Loucy (cell line): ENCODE measurements around the gene NCOA5.

Experiments used
- H2AFZ ChIP-seq: fragments of 200-600 bp; sonication (generic); 2 replicates; pipeline ENCODE4 v1.6.0; 2016; ENCODE audit warnings: antibody characterized with exemption, mild to moderate bottlenecking, low read length, moderate library complexity
- H3F3A ChIP-seq: fragments of 200-600 bp; 2 replicates; pipeline ENCODE4 v1.6.0; 2016; ENCODE audit warnings: antibody characterized with exemption, low read depth, mild to moderate bottlenecking
- H3K27me3 ChIP-seq: fragments of 200-600 bp; sonication (generic); 2 replicates; pipeline ENCODE4 v1.6.1; 2014; ENCODE audit warnings: low read length, mild to moderate bottlenecking; ENCODE audit not compliant: insufficient read depth, poor library complexity, severe bottlenecking
- H3K36me3 ChIP-seq: fragments of 200-600 bp; sonication (generic); 2 replicates; pipeline ENCODE4 v1.6.1; 2016; ENCODE audit warnings: low read length; ENCODE audit not compliant: insufficient read depth
- H3K4me1 ChIP-seq: fragments of 200-600 bp; sonication (generic); 2 replicates; pipeline ENCODE4 v1.5.1; 2014; ENCODE audit warnings: low read length, mild to moderate bottlenecking; ENCODE audit not compliant: insufficient read depth, poor library complexity, severe bottlenecking
- H3K4me2 ChIP-seq: fragments of 200-600 bp; sonication (generic); 2 replicates; pipeline ENCODE4 v1.6.0; 2014; ENCODE audit warnings: antibody characterized with exemption, low read length, low read depth, mild to moderate bottlenecking; ENCODE audit not compliant: poor library complexity, severe bottlenecking
- H3K4me3 ChIP-seq: fragments of 200-600 bp; sonication (generic); 2 replicates; pipeline ENCODE4 v1.5.1; 2014; ENCODE audit warnings: low read length, mild to moderate bottlenecking, mixed read lengths; ENCODE audit not compliant: poor library complexity, severe bottlenecking
- H3K79me2 ChIP-seq: fragments of 200-600 bp; sonication (generic); 2 replicates; pipeline ENCODE4 v1.6.1; 2014; ENCODE audit warnings: low read length; ENCODE audit not compliant: insufficient read depth
- H3K9ac ChIP-seq: fragments of 200-600 bp; sonication (generic); 2 replicates; pipeline ENCODE4 v1.6.0; 2014; ENCODE audit warnings: mild to moderate bottlenecking, low read depth, low read length, moderate library complexity; ENCODE audit not compliant: poor library complexity, severe bottlenecking
- H3K9me2 ChIP-seq: fragments of 200-600 bp; sonication (generic); replicated peaks from 2 replicates; pipeline ENCODE4 v1.6.1; 2016; ENCODE audit warnings: low read depth, low read length, mixed read lengths
- H3K9me3 ChIP-seq: fragments of 200-600 bp; sonication (generic); 2 replicates; pipeline ENCODE4 v1.6.1; 2014; ENCODE audit warnings: mild to moderate bottlenecking, antibody characterized with exemption, low read length, low read depth; ENCODE audit not compliant: insufficient read depth
- H4K20me1 ChIP-seq: fragments of 200-600 bp; sonication (generic); 2 replicates; pipeline ENCODE4 v1.6.0; 2014; ENCODE audit warnings: antibody characterized with exemption, low read length, mild to moderate bottlenecking; ENCODE audit not compliant: insufficient read depth, poor library complexity, severe bottlenecking
- CTCF ChIP-seq: fragments of 200-600 bp; sonication (generic); conservative IDR thresholded peaks from 2 replicates; pipeline ENCODE4 v1.5.1; 2014; ENCODE audit warnings: mild to moderate bottlenecking, antibody characterized with exemption, low read length
- EZH2phosphoT487 ChIP-seq: fragments of 200-600 bp; IDR thresholded peaks from 2 replicates; pipeline ENCODE4 v1.6.1; 2018; ENCODE audit warnings: antibody characterized with exemption, mild to moderate bottlenecking, moderate library complexity, borderline replicate concordance

Gene NCOA5

GRCh38 chr20:46076806-46077205, 13.0 kb downstream of the NCOA5 start:
- H3K9me2 ChIP-seq: no peaks in the 10 kb centered on the region
- H3K4me3 ChIP-seq: no peak overlapping the region
- no peaks in the 10 kb centered on the region for H3K9me3 ChIP-seq
- H3K36me3 ChIP-seq: peaks cover 52% of the 10 kb centered on the region; the same call in 1 of the 2 replicates
- no peak overlapping the region for H3K4me2 ChIP-seq
- H3F3A ChIP-seq: no peaks in the 10 kb centered on the region
- H3K4me1 ChIP-seq: peaks cover 4% of the 10 kb centered on the region
- no peak for TF ChIP-seq EZH2phosphoT487
- TF ChIP-seq CTCF: no peak
- H2AFZ ChIP-seq: no peak overlapping the region
- H3K9ac ChIP-seq: no peak overlapping the region
- peaks cover 55% of the 10 kb centered on the region for H4K20me1 ChIP-seq
- H3K79me2 ChIP-seq: peaks cover 42% of the 10 kb centered on the region
- no peaks in the 10 kb centered on the region for H3K27me3 ChIP-seq

- Histone ChIP-seq H3F3A (no peaks in the 10 kb centered on the region), H3K27me3 (no peaks in the 10 kb centered on the region), H3K4me3 (no peak overlapping the region), H3K4me2 (no peak overlapping the region), H3K9ac (no peak overlapping the region), H4K20me1 (peaks cover 33% of the 10 kb centered on the region), H3K79me2 (peaks cover 16% of the 10 kb centered on the region; the same call in 1 of the 2 replicates), H3K9me3 (no peaks in the 10 kb centered on the region), H3K9me2 (no peaks in the 10 kb centered on the region), H3K4me1 (no peaks in the 10 kb centered on the region), H3K36me3 (peaks cover 60% of the 10 kb centered on the region; the same call in 1 of the 2 replicates), H2AFZ (no peak overlapping the region)
- TF ChIP-seq CTCF: no peak
- TF ChIP-seq EZH2phosphoT487: no peak
Measured at GRCh38 chr20:46074006-46074405, 15.8 kb downstream of the NCOA5 start.

- Histone ChIP-seq H3K4me1 (no peaks in the 10 kb centered on the region), H3K4me3 (no peak overlapping the region), H3K9ac (no peak overlapping the region), H3K9me2 (no peaks in the 10 kb centered on the region), H3F3A (no peaks in the 10 kb centered on the region), H3K79me2 (peaks cover 10% of the 10 kb centered on the region; the same call in 1 of the 2 replicates), H3K36me3 (peaks cover 59% of the 10 kb centered on the region), H3K9me3 (no peaks in the 10 kb centered on the region), H3K27me3 (no peaks in the 10 kb centered on the region), H2AFZ (no peak overlapping the region), H3K4me2 (no peak overlapping the region), H4K20me1 (peaks cover 29% of the 10 kb centered on the region)
- no peak for TF ChIP-seq EZH2phosphoT487
- no peak for TF ChIP-seq CTCF
Measured at GRCh38 chr20:46073443-46073842, 16.3 kb downstream of the NCOA5 start.
